CD4-positive, alpha-beta T cell treated with Interleukin-21 for 1 hour (primary cell): Measurements from ENCODE around the gene CD86.
"Not testable (repeated sequence)": the region's sequence is repeated elsewhere in the genome, so short reads cannot be mapped to it uniquely, and the experiment has no call there.

Source experiments
- DNase-seq: peaks from one replicate; pipeline ENCODE4 v3.0.0-alpha.2; 2020

The CD86 gene

DNA sequence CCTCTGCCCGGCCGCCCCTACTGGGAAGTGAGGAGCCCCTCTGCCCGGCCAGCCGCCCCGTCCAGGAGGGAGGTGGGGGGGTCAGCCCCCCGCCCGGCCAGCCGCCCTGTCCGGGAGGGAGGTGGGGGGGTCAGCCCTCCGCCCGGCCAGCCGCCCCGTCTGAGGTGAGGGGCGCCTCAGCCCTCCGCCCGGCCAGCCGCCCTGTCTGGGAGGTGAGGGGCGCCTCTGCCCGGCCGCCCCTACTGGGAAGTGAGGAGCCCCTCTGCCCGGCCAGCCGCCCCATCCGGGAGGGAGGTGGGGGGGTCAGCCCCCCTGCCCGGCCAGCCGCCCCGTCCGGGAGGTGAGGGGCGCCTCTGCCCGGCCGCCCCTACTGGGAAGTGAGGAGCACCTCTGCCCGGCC is 109.8 kb downstream of the CD86 start:
- DNase-seq, result not testable (repeated sequence)

DNA sequence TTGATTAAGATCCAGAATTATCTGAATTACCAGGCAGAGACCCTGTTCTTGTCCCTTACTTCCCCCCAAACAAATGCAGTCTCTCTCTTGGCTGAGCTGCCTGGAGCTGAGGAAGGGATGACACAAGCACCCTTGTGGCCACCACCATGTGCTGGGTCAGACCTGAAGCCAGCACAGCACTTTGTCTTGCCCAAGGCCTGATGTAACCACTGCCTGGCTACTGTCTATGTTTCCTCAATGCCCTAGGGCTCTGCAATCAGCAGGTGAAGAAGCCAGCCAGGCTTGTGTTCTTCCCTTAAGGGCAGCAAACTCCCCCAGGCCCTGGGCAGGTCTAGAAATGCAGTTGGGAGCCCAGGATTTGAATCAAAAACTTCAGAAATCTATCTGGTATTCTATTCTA is 112.5 kb downstream of the CD86 start:
- DNase-seq, result no peak

DNA sequence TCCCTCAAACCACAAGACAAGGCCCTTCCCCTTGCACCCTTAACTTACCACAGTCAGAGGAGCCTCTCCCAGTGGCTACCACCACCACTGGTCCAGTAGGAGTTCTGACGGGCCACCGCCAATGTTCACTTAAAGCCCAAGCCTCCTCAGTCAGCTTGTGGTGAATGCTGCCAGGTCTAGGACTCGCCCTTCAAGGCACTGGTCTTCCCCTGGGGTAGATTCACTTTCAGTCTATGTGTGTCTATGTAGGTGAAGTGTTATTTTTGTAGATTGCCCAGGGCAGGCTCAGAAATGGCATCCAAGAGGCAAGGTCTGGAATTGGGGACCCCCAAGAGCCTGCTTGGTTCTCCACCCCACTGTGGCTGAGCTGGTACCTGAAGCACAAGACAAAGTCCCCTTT is 112.9 kb downstream of the CD86 start:
- DNase-seq, result no peak

DNA sequence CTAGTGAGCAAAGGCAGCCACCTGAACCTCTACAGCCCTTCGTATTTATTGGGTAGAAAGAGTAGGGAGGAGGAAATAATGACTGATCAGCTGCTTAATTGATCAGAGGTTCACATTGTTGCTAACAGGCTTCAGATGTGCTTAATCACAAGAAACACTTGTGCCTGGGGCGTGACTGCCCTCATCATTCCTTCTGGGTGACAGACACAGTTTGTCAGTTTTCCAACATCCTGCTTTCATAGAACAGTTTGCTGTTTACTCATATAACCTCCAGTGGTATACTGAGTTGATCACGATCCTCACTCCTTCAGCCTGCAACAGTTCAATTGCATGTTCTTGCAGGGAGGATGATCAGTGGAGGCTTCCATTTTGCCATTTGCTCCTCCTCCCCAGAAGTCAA is 114.7 kb downstream of the CD86 start:
- no peak for DNase-seq
